Measurements from ENCODE around the gene TBRG1.

Gene TBRG1

GRCh38 chr11:124663861-124664260 is 41.2 kb downstream of the TBRG1 start:
- DNase-seq: no peak

DNA sequence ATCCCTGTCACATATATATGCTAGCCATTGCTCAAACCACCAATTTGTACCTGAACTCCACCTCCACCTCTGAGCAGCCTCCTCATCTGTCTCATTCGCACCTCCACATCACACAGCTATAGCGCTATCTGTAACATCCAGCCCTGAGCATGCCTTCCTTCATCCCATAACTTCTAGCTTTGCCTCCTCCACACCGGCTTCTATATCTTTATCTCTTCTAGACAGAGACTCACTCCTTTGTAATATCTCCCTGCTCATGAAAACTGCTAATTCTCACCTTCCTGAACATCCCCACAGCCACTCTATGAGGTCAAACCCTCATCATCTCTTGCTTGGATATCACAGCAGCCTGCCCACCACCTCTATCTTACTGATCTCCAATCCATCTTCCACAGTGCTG is 44.9 kb downstream of the TBRG1 start:
- no peak for DNase-seq

- peak; percentile 28 for DNase-seq
Measured at GRCh38 chr11:124669193-124669592, 46.5 kb downstream of the TBRG1 start.

DNA sequence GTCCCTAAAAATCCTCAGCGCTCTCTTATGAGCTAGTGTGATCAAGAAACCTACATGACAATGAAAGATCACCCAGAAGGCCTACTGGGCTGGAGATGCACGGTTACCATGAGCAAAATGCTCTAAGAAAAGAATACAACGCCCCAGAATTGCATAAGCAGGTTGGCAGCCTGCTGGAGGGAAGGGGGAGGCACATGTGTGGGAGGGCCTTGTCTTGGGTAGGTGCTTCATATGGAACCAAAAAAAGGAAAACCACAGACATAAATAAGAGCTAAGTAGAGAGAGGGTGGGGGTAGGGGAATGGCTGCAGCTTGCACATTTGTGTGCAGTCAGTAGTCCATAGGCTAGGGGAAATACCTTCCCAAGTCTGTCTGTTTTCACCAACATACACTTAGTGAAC is 48.1 kb downstream of the TBRG1 start:
- no peak for DNase-seq

GRCh38 chr11:124672536-124673215 is 50.0 kb downstream of the TBRG1 start:
- DNase-seq: no peak

DNA sequence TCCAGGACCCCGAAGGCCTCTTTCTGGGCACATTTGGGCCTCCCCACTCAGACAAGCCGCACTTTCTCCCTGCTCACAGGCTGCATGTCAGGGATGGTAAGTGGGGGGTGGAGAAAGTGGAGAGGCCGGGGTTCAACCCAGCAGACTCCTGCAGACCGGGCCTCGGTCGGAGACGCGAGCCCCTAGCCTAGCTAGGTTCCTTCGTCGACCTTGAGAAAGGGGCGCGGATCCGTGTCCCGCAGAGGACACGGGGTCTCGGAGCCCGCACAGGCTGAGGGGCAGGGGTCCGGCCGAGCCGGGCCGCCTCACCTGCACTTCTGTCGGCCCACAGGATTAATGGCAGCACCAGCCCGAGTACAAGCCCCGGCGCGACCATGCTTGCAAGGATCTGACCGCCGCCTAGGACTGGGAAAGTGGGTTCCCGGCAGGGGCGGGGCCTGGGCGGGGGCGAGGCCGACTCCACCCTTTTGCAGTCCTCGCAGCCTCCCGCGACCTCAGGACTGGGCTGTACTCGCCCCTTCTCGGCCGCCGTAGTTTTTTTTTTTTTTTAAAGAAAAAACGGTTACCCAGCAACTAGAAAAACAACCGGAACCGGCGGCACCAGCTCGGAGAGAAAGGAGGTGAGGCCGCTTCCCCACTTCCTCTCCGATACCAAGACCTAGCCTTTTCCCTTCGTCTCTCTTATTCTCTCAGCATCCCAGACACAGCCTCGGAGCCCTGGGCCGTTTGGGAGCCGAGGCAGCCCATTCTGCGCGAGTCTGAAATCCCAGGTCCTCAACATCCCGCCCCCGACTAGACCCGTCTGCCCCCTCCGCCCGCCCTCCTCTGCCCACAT is 50.9 kb downstream of the TBRG1 start, which contains the start of the genes SIAE and SPA17:
TSS of gene SIAE (minus strand) at position 407 of the 835 bp plus-strand sequence. CDS start at position 376, 31 bp downstream.
TSS of gene SPA17 (plus strand) at position 572 of the 835 bp plus-strand sequence. CDS start 1,361 bp downstream, outside the sequence.
- DNase-seq: peak; percentile 85

- no peak for DNase-seq
Measured at GRCh38 chr11:124674168-124674517, 51.5 kb downstream of the TBRG1 start.

DNA sequence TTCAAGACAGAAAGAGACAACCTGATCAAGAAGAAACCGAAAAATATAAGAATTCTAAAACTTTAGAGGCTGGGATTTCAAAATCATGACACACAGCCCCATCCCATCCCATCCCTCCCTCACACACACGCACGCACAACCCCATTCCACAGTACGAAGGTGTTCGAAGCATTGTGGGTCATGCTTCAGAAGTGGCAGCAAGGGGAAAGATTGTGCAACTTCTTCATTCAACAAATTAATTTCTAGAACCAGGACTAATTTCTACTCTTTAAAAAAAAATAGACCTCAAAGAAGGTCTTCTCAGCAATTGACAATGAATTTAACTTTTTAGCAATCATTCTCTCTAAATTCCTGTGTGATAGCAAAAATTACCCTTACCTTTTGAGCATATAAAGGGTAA is 51.9 kb downstream of the TBRG1 start:
- no peak for DNase-seq

GRCh38 chr11:124676386-124676785 is 53.7 kb downstream of the TBRG1 start:
- no peak for DNase-seq

- no peak for DNase-seq
Measured at GRCh38 chr11:124678416-124678815, 55.8 kb downstream of the TBRG1 start.

DNA sequence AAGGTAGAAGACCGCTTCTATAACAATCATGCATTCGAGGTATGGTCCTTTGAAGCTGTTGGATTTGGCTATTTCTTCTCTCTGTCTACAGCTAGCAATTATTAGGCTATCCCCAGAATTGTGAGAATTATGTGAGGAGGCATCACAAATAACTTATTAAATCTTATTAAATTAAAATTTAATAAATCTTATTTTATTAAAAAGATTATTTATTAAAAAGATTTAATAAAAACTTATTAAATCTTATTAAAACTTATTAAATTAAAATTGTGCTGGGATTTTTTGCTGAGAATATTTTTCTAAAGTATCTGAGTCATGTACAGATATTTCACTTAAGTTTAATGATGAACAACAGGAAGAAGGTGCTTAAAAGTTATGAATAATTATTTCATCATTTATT is 58.8 kb downstream of the TBRG1 start:
- DNase-seq: no peak

DNA sequence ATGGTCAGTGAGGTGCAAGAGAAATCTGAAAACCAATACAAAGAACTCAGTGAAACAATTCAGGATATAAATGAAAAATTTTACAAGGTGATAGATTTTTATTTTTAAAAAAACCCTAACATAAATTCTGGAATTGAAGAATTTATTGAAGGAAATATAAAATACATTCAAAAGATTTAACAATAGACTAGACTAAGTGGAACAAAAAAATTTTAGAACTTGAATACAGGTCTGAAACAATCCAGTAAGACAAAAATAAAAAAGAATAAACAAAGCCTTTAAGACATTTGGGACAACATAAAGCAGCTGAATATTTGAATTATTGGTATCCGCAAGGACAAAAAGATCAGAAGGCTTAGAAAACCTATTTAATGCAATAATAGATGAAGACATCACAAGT is 59.8 kb downstream of the TBRG1 start:
- no peak for DNase-seq
